GM21447 (cell line): ENCODE data around the gene DCUN1D2.
A peak's percentile ranks its signal among the peaks of the same experiment; 100 is the strongest.
"Not testable (repeated sequence)": the region's sequence is repeated elsewhere in the genome, so short reads cannot be mapped to it uniquely, and the experiment has no call there.

ENCODE experiments used
- ATAC-seq: cut with Tn5 transposase; IDR thresholded peaks from one replicate; pipeline ENCODE4 v1.9.1; 2021; ENCODE audit not compliant: unreplicated experiment

The DCUN1D2 gene

DNA sequence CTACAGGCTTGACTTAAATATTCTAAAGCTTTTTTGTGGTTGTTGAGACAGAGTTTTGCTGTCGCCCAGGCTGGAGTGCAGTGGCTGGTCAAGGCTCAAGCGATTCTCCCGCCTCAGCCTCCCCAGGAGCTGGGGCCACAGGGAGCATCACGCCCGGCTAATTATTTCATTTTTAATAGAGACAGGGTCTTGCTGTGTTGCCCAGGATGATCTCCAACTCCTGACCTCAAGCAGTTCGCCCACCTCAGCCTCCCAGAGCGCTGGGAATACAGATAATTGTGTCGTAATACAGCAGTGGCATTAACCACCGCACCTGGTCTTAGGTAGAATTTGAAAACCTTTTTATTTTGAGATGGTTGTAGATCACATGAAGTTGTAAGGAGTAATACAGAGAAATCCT lies 1.5 kb upstream of the DCUN1D2 start:
- ATAC-seq, result no peak

DNA sequence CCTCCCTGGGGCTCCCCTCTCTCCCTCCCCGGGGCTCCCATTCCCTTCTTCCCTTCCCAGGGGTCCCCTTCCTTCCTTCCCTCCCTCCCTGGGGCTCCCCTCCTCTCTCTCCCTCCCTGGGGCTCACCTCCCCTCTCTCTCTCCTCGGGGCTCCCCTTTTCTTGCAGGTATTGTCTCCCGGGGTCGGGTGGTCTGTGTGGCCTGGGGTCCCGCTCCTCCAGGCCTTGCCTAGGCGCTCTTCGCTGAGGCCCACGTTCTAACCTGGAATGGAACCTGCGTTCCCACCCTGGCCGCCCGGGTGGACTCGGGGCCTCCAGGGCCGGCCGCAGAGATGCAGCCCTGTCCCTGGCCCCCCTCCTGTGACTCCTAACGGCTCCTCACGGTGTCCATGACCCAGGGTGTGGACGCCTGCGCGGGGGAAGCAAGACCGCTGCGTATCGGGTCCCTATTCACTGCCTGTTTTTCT lies 940 bp upstream of the DCUN1D2 start:
- ATAC-seq, result no peak

DNA sequence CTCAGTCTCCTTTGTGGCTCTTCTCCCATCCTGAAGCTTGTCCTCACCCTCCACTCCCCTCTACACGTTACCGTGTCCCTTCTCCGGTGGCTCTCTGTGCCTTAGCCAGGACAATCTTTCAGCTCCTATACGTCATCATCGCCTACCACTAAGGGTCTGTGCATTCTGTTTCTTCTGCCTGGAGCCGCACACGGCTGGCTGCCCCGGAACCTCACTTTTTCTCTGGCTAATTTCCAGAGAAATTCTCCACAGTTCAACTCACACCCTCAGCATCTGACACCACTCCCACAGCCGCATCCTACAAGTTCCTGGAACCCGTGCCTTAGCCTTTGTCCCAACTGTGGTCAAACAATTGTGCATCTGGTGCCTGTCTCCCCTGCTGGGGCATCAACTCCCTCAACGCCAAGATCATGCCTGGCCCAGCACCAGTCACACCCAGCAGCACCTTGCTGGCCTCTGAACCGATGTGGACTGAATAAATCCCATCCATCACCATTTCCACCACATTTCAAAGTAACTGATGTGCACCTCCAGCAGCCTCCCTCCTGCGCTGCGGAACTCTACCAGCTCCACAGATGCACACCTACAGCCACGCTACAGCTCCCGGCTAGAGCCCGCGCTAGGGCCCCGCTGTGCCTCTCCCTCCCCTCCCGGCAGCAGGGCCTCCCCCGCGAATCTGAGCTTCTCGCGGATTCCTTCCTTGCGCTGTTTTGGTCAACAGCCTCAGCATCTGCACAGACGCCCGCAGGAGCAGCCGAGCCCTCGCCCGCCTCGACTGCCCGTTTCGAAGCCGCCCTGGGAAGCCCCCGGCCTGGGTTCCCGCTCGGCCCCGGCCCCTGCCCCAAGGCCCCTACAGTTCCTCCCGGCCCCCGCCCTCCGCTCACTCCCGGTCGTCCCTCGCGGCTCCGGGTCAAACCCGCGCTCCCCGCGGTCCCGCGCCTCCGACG lies 689 bp downstream of the DCUN1D2 start:
- ATAC-seq, result peak; percentile 24

DNA sequence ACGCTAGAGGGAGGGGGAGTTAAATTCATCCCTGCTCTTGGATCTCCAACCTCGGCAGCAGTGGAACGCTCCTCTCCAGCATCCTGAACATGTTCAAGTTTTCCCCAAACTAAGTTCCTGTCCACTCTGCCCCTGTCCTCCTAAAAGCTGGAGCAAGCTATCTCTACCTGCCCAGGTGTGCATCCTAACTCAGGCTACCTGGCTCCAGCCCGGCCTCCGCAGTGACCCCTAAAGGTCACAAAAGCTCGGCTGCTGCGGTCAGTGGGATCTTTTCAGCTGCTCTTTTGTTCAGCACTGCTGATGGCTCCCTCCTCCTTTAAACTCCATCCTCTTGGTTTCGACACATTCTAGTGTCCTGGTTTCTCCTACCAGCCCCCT lies 1.4 kb downstream of the DCUN1D2 start:
- no peak for ATAC-seq

DNA sequence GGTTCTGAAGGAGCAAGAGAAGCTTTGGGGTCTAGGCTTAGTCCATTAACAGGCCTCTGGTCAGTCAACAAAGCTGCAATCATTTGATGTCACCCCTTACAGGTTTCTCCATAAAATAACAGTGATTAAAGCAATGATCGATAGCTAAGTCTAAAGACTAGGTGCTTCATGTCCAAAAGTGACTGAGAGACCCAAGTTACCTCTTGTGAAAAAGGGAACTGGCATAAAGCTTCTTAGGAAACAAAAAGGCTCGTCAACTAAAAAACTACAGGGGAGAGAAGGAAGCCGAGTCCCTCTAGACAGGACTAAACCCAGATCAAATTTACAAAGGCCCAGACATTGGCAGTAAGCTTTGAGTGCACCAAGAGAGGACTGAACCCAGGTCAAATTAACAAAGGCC lies 2.2 kb downstream of the DCUN1D2 start:
- ATAC-seq, result no peak

DNA sequence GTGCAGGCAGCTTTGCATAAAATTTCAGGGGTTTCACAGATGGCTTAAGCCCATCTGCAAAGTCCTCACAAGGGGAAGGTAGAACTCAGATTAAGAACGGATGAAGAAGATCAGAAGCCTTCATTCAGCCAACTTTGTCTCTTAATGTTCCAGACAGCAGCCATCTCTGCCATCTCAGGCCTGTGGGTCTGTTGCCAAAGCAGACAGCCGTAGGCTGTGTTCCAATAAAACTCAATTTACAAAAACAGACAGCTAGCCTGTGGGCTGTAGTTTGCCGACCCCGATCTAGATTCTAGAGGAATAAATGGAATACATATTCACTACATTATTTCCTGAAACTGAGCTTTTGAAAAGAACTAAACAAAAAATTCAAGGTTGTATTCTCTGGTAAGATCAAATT lies 3.8 kb downstream of the DCUN1D2 start:
- ATAC-seq, result no peak

DNA sequence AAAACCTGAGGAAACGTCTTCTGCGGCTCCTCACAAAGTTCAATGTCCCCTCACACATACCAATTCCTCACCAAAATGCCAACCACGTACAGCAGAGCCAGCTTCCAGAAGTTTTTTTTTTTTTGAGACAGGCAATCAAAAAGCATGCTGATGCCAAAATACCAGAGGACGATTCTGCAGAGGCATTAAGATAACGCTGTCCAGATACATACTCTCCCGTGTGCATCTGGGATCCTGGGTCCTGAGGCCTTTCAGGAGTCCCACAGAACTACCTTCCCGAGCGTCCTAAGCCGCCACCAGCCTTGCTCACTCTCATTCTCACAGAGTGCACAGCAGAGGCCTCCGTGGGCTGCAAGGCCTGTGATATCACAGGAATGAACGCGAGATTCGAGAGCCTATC lies 5.0 kb downstream of the DCUN1D2 start:
- no peak for ATAC-seq

DNA sequence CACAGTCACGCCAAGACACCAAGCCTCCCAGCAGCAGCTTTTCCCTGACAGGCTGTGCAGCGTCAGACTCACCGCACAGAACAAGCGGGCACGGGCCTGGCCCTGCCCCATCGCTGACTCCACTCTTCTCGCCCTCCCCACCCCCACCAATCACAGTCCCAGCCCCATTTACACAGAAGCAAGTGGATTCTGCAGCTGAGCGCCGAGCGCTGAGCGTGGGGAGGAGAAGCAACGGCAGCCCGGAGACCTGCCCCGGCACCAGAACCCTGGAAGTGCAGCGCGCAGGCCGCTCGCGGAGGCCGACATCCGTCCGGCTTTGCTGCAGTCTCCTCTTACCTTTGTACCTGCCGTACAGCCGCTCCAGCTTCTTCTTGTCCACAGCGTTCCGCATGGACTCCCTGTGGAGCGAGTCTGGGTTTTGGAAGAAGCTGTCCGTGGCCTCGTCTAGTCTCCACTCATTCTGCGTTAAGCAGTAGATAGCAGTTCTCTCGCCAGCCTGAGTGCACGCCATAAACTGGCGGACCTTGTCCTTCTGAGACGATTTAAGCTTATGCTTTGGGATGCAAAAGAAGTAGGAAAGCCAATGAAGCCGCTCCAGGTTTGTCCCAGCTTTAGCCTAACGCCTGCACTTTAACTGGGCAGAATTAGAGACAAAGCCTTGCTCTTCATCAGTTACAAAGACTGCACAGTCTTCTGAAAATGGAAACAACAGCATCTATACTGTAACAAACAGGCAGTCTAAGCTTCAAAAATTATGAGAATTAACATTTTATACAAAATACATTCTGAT lies 6.8 kb downstream of the DCUN1D2 start:
- no peak for ATAC-seq

DNA sequence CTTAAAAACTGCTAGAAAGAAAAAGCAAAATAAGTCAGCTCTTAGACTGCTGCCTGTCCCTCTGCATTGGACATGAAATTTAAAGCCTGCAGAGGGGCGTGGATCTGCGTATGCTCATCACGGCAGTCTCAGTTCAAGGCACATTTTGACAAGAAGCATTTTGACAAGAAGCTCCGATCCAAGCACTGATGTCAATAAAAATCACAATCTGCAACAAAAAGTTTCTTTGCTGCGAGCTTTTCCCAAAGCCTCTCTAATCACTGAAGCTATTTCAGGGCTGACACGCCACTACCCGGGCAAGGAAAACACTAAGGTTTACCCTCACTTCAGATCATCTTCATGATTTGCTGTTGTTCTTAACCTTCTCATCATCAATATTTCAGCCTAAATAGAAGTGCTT lies 7.4 kb downstream of the DCUN1D2 start:
- ATAC-seq, result no peak

DNA sequence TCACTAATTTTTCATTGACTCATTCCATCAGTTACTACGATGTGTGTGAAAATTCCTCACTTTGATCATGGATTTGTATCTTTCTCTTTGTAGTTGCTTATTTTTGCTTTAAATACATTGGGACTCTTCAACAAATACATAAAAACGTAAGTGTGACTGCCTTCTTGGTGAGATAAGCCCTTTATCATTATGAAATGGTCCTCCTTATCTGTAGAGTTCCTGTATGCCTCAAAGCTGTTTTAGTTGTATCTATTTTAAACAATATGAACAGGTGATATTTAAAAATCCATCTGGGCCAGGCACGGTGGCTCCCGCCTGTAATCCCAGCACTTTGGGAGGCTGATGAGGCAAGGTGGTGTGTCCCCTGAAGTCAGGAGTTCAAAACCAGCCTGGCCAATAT lies 11.3 kb downstream of the DCUN1D2 start:
- ATAC-seq, result no peak

DNA sequence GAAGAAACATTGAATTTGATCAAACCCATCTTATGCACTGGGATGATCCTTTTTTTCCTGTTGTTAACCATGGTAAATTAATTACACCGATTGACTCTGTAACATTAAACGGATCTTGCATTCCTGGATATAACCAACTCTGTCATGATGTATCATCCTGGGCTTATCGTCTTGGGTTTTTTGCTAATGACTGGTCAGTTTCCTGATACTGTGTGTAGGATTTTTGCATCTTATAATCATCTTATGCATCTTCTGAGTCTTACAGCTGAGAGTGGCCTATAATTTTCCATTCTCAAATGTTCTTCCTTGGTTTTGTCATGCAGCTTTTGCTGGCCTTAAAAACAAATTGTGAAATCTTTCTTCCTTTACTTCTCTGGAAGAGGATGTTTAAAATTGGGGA lies 12.8 kb downstream of the DCUN1D2 start:
- ATAC-seq, result no peak

DNA sequence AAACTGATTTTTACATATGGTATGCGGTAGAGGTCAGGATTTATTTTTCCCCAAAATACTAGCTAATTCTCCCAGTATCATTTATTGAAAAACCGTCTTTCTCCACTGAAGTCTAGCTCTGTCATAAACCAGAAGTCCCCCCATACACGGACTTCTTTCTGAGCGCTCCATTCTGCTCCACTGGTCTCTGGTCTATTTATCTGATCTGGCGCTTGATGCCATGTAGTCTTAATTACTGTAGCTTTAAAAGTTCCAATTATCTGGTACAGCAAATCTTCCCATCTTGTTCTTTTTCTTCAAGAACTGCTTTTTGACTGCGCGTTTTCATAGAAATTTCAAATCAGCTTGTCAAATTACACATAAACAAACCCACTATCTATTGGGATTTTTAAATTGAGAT lies 13.7 kb downstream of the DCUN1D2 start:
- no peak for ATAC-seq

DNA sequence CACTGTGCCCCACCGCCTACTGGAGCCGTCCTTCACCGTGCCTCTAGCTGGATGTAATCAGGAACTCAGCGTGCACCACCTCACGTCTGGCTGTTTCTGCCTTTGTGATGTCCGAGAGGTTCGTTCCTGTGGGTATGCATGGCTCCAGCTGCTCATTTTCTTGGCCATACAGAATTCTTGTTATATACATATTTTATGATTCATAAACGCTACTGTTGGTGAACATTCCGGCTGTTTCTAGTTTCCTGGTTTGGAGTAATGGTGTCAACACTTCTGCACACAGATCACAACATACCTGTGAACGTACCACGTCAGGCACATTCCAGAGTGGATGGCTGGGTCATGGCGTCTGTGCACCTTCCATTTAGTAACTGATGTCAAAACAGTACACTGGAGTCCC lies 14.6 kb downstream of the DCUN1D2 start:
- no peak for ATAC-seq

DNA sequence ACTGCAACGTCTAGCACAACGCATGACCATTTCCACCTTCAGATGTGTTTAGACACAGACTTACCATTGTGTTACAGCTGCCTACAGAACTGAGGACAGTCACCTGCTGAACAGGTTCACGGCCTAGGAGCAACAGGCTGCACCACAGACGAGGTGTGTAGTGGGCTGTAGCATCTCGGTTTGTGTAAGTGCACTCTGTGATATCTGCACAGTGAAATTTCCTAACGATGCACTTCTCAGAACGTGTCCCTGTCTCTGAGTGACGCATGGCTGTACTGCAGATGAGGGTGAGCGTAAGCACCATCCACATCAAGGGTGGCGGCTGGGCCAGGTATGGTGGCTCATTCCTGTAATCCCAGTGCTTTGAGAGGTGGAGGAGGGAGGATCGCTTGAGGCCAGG lies 15.2 kb downstream of the DCUN1D2 start:
- ATAC-seq, result no peak

DNA sequence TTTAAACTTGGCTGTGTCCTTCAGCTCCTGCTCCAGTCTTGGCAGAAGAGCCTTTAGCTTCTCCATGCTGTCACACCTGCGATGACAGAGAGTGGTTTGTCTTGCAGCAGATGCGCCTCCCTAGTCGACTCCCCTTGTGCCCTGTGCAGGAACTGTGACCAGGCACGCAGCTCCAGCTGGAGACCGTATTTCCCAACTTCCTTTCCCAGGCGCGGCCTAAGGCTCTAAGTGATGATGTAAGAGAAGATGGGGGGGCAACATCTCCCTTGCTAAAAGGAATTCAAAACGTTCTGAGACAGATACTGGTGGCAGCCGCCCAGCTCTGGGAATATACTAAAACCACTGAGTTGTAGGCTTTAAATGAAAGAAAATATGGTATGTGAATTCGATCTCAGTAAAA lies 16.3 kb downstream of the DCUN1D2 start:
- ATAC-seq, result no peak

DNA sequence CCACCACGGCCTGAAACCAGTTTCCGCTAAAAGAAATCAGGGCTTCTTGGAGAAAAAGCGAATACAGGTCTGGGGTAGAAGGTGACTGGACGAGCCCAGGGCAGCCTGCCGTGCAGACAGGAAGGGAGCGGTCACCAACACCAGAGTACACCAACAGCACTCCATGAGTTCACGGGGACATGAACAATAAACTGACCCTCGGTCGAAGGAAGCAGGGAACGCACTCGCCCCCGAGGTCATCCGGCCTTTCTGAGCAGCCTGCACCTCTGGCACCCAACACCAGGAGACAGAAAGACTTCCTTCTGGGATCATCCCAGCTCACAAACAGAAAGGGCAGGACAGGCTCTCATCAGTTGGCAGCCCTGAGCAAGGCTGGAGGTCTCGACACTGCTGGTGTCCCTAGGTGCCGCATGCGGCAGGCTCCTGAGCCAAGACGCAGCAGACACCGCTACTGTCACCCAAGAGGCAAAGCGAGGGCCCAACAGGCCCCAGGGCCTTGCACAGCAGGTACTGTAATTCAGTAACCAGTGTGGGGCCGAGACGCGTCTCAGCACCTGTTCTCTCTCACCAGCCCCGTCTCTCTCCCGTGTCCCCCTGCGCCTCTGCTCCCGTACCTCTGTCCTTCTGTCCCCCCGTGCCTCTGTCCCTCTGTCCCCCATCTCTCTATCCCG lies 18.0 kb downstream of the DCUN1D2 start:
- ATAC-seq, result no peak

DNA sequence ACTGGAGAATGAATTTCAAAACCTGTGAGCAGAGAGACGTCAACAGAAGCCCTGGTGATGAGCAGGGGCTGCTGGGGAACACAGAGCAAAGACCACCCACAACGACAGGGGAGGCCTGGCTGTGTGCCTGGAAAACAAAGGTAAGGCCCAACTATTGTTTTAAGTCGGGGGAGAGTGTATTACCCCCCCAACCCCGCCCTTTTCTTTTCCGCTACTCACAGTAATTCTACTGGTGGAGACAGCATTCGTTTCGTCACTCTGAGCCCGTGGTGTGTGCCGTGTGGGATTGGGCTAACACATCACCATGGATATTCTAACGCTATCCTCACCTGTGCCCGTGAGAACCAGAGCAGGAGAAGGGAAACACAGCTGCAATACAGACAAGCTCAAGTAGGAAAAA lies 18.7 kb downstream of the DCUN1D2 start:
- ATAC-seq, result no peak

DNA sequence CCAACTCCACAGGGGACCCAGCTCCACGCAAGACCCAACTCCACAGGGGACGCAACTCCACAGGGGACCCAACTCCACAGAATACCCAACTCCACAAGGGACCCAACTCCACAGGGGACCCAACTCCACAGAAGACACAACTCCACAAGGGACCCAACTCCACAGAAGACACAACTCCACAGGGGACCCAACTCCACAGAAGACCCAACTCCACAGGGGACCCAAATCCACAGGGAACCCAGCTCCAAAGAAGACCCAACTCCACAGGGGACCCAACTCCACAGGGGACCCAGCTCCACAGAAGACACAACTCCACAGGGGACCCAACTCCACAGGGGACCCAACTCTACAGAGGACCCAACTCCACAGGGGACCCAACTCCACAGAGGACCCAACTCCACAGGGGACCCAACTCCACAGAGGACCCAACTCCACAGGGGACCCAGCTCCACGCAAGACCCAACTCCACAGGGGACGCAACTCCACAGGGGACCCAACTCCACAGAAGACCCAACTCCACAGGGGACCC lies 19.8 kb downstream of the DCUN1D2 start:
- ATAC-seq, result not testable (repeated sequence)

DNA sequence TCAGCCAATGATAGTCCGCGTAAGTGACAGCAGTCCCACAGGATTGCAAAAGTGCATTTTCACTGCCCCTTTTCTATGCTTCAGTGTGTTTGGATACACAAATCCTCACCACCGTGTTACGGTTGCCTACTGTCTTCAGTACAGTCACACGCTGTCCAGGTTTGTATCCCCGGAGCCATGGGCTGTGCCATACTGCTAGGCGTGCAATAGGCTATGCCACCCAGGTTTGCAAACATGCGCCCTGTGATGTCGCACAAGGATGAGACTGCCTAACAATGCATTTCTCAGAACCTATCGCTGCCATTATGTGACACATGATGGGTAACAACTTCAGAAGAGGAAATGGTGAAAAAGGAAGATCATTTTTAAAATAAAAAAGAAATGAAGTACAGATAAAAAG lies 20.4 kb downstream of the DCUN1D2 start:
- no peak for ATAC-seq

DNA sequence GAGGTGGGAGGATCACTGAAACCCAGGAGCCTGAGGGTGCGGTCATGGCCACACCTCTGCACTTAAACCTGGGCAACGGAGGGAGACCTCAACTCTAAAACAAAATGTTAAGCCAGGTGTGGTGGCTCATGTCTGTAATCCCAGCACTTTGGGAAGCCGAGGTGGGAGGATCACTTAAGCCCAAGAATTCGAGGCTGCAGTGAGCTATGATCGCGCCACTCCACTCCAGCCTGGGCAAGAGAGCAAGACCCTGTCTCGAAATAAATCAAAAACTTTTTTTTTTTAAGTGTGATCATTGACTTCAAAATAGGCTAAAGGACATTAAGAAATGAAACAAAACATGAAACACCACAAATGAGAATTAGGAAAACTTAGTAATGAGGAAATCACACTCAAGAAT lies 20.9 kb downstream of the DCUN1D2 start:
- no peak for ATAC-seq

DNA sequence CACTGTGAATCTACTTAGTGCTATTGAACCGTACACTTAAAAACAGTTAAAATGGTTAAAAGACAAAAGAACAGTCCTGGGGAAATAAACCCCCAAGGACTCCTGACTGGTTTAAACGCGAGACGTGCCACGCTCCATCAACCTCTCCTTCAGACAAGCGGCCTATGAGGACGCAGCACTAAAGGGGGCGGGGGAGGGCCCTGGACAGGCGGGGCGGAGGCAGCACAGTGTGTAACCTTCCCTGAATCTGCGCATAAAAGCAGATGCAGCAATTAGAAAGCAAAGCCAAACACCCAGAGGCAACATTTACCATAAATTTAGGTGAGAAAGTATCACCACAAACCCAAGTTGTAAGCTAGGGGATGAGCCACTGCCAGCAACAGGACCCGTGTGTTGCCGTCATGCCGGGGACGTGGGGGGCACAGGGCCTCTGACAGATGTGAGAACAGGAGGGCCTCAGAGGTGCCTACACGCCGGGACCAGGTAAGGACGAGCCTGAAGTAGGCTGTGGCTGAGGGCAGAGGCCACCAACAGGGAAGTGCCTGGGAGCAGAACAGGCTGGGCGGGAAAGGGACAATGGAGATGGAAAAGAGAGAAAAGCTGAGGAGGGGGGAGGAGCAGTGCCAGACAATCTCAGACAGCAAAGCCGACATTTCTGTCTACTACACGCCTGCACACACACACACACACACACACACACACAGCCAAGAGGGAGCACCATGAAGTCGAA lies 21.9 kb downstream of the DCUN1D2 start:
- no peak for ATAC-seq
